Right lobe of liver (tissue), 6 donors: ENCODE results near the gene SV2B. TPM values are rescaled to one million over a fixed set of nuclear protein-coding genes. Genes with fewer than 3 reads are reported as not detected.

Experiments
- ATAC-seq, 4 donors: fragments of 200-7000 bp; cut with Tn5 transposase; one replicate each; pipeline ENCODE4 v1.9.1; 2020; ENCODE audit warnings: mild to moderate bottlenecking in 4 of 4, moderate library complexity in 4 of 4
- DNase-seq, 3 donors: peaks; one replicate each; pipeline ENCODE4 v3.0.0-alpha.2; 2020
- H3K27ac ChIP-seq, 3 donors: fragments of 200-600 bp; one replicate each; pipeline ENCODE4 v1.8.0; 2022
- H3K27me3 ChIP-seq, 2 donors: fragments of 200-600 bp; one replicate each; pipeline ENCODE4 v1.8.0; 2022
- H3K36me3 ChIP-seq, 4 donors: fragments of 200-600 bp; sonication (generic) in 1 of 4; one replicate each; pipeline versions ENCODE4 v1.5.1 to v1.8.0; 2017 to 2022; ENCODE audit warnings: control low read depth in 1 of 4
- H3K4me1 ChIP-seq, 4 donors: fragments of 200-600 bp; sonication (generic) in 1 of 4; one replicate each; pipeline versions ENCODE4 v1.5.1 to v1.8.0; 2017 to 2022; ENCODE audit warnings: control low read depth in 1 of 4
- H3K4me3 ChIP-seq, 3 donors: fragments of 200-600 bp; one replicate each; pipeline ENCODE4 v1.8.0; 2022
- H3K9me3 ChIP-seq, 4 donors: fragments of 200-600 bp; sonication (generic) in 1 of 4; one replicate each; pipeline versions ENCODE4 v1.5.1 to v1.8.0; 2017 to 2022; ENCODE audit warnings: control low read depth in 1 of 4
- CTCF ChIP-seq, 4 donors: fragments of 200-600 bp in 3 of 4; fragments of 450-650 bp in 1 of 4; IDR thresholded peaks; one replicate each; pipeline versions ENCODE4 v1.5.1 to v1.8.0; 2016 to 2022; ENCODE audit warnings: antibody characterized with exemption in 4 of 4, mild to moderate bottlenecking in 2 of 4
- POLR2A ChIP-seq: fragments of 450-650 bp; IDR thresholded peaks from one replicate; pipeline ENCODE4 v1.6.1; 2017; ENCODE audit warnings: antibody characterized with exemption, mild to moderate bottlenecking
- WGBS: methylation state at CpG from one replicate; pipeline ENCODE4 v1.1.6; 2018; ENCODE audit warnings: low coverage, low lambda C conversion rate; ENCODE audit not compliant: insufficient coverage; ENCODE audit errors: missing lambda C conversion rate; 5-methylcytosine and 5-hydroxymethylcytosine counted together
- intact Hi-C, 2 donors: fragments of 100-400 bp; cut with DNase I; formaldehyde crosslinking; loops; one replicate each; pipeline versions ENCODE4 v1.11.2 to v1.14.1; 2022
- total RNA-seq, 6 experiments: library from RNA; depleted of rRNA in 2 of 6; stranded (reverse); fragments of >200 nt in 2 of 6; fragmentation: NEBNext Ultra II Directional in 3 of 6; extraction: Animal tissue kit (Norgen Biotek cat#: 25700) in 3 of 6; gene quantifications; one replicate each; pipeline versions ENCODE4 v1.1.0 to v1.2.4, GENCODE V29; 2016 to 2023
- donor health status: DM: no; HTN: yes; CAD: no.
- donor health status: DM: no; HTN: no; CAD: no.
- donor health status: DM: no; HTN: no; CAD: no.
- donor health status: DM: no; HTN: yes; CAD: no.
- donor health status: DM: no; HTN: yes; CAD: no.

Gene SV2B
- total RNA-seq, 6 experiments from 2014 or later: 0.06 to 0.81 (median 0.18) TPM; not detected in 1

DNA sequence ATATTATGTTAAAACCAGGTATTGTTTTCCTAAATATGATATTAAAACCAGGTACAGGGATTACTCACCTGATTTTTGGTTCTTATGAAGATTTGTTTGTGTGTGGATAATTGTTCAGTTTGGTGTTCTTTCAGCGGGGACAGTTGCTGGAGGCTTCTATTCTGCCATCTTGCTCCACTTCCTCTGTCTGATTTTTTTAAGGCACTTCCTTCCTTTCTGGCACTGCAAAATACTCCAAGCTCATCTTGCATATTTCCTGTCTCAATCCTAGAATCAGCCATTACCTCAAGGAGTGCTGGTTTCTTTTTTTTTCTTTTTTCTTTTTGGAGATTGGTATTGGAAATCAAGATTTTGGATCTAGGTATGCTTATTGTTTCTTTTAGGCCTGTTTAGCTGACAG, 229.9 kb downstream of the SV2B start:
- intact Hi-C loops: no loop called here
- Histone ChIP-seq H3K9me3 (no peaks in the 10 kb centered on the region), H3K4me1 (no peaks in the 10 kb centered on the region), H3K36me3 (no peaks in the 10 kb centered on the region), H3K27ac (no peak overlapping the region), H3K27me3 (no peaks in the 10 kb centered on the region), H3K4me3 (no peak overlapping the region)
- DNase-seq (no peak), ATAC-seq (no peak)
- 53% methylated on average over 1 of the region's 1 CpG for WGBS
- TF ChIP-seq CTCF (IDR thresholded peaks at IDR 0.05): no peak
- TF ChIP-seq POLR2A: no peak

GRCh38 chr15:91331581-91331980, 231.5 kb downstream of the SV2B start:
- Histone ChIP-seq H3K4me1 (no peaks in the 10 kb centered on the region), H3K27me3 (no peaks in the 10 kb centered on the region), H3K4me3 (no peak overlapping the region), H3K27ac (no peak overlapping the region), H3K36me3 (no peaks in the 10 kb centered on the region), H3K9me3 (no peaks in the 10 kb centered on the region)
- 78% methylated on average over 3 of the region's 4 CpGs for WGBS
- TF ChIP-seq CTCF (IDR thresholded peaks at IDR 0.05) (no peak), POLR2A (no peak)
- intact Hi-C loops: no loop called here
- no peak for DNase-seq
- no peak for ATAC-seq

- Histone ChIP-seq H3K36me3 (no peaks in the 10 kb centered on the region), H3K4me3 (no peak overlapping the region), H3K4me1 (no peaks in the 10 kb centered on the region), H3K27me3 (no peaks in the 10 kb centered on the region), H3K27ac (no peak overlapping the region), H3K9me3 (no peaks in the 10 kb centered on the region)
- 53% methylated on average over 3 of the region's 3 CpGs for WGBS
- intact Hi-C loops: no loop called here
- no peak for DNase-seq
- no peak for TF ChIP-seq CTCF (IDR thresholded peaks at IDR 0.05)
- no peak for ATAC-seq
Observed at GRCh38 chr15:91335702-91336101, 235.6 kb downstream of the SV2B start.

- Histone ChIP-seq H3K4me1 (no peaks in the 10 kb centered on the region), H3K27me3 (no peaks in the 10 kb centered on the region), H3K9me3 (no peaks in the 10 kb centered on the region), H3K36me3 (no peaks in the 10 kb centered on the region), H3K4me3 (no peak overlapping the region), H3K27ac (no peak overlapping the region)
- TF ChIP-seq POLR2A (no peak), CTCF (IDR thresholded peaks at IDR 0.05) (no peak)
- intact Hi-C loops: no loop called here
- no peak for ATAC-seq
- WGBS: 47% methylated on average over 3 of the region's 3 CpGs
- DNase-seq: no peak
Observed at GRCh38 chr15:91336687-91337086, 236.6 kb downstream of the SV2B start.

DNA sequence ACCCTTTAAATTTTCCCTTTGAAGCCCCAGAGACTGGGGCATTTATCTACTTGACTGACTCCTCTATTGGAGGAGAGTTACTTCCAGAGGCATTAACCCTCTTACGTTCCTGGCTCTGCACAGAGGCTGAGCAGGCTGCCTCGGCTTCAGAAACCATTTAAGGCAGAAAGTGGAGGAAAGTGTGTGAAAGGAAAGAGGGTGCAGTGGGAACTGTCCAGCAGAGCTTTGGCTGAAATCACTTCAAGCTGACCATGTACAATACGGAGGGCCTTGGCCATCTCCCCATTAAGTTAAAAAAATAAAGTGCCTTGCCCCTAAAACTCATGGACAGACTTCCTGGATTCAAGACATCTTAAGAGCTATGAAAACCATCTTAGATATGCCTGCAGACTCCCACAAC, 238.7 kb downstream of the SV2B start:
- DNase-seq: no peak
- ATAC-seq: no peak
- H3K27me3 ChIP-seq: no peaks in the 10 kb centered on the region
- no peaks in the 10 kb centered on the region for H3K4me1 ChIP-seq
- intact Hi-C loops: no loop called here
- no peaks in the 10 kb centered on the region for H3K9me3 ChIP-seq
- no peaks in the 10 kb centered on the region for H3K36me3 ChIP-seq
- WGBS: 17% methylated on average over 3 of the region's 3 CpGs
- no peak overlapping the region for H3K4me3 ChIP-seq
- H3K27ac ChIP-seq: no peak overlapping the region
- TF ChIP-seq CTCF (IDR thresholded peaks at IDR 0.05) (no peak), POLR2A (no peak)
